CD8-positive, alpha-beta memory T cell (primary cell): Measurements from ENCODE around the gene QSOX2. TPM values are rescaled to one million over a fixed set of nuclear protein-coding genes. Genes with fewer than 3 reads are reported as not detected.

Source experiments
- CTCF ChIA-PET: fragments of 350-600 bp; sonication (Branson Sonifier 250); formaldehyde crosslinking; loops from one replicate; lab custom pipeline; 2021; ENCODE audit warnings: antibody characterized with exemption; lab: Charles Lee
- POLR2A ChIA-PET: fragments of 350-600 bp; sonication (Branson Sonifier 250); formaldehyde crosslinking; loops from one replicate; lab custom pipeline; 2021; ENCODE audit warnings: antibody characterized with exemption; lab: Charles Lee
- DNase-seq, 5 donors: peaks; one replicate each; pipeline versions ENCODE4 v3.0.0 to v3.0.0-alpha.2; 2020 to 2022; ENCODE audit warnings: mixed read lengths in 1 of 5
- H3K27ac ChIP-seq: one replicate; pipeline ENCODE4 v1.7.0; 2013; ENCODE audit warnings: low read depth, mild to moderate bottlenecking, low read length, moderate library complexity
- H3K27me3 ChIP-seq: 2 replicates; pipeline ENCODE4 v1.7.0; 2013; ENCODE audit warnings: low read length, mild to moderate bottlenecking; ENCODE audit not compliant: insufficient read depth, poor library complexity, severe bottlenecking
- H3K36me3 ChIP-seq: 2 replicates; pipeline ENCODE4 v1.7.0; 2013; ENCODE audit warnings: mild to moderate bottlenecking, low read length, moderate library complexity; ENCODE audit not compliant: insufficient read depth
- H3K4me1 ChIP-seq: 2 replicates; pipeline ENCODE4 v1.7.0; 2013; ENCODE audit warnings: mild to moderate bottlenecking, low read length, moderate library complexity; ENCODE audit not compliant: insufficient read depth
- H3K4me3 ChIP-seq: 2 replicates; pipeline ENCODE4 v1.7.0; 2013; ENCODE audit warnings: mild to moderate bottlenecking, low read length
- H3K9me3 ChIP-seq: 2 replicates; pipeline ENCODE4 v1.7.0; 2013; ENCODE audit warnings: mild to moderate bottlenecking, low read length
- H3K27ac Mint-ChIP-seq, 8 donors: one replicate each; pipeline ENCODE4 v1.8.0; 2020 to 2021; ENCODE audit warnings: mixed read lengths in 8 of 8, mild to moderate bottlenecking in 6 of 8, inconsistent platforms in 3 of 8, moderate library complexity in 3 of 8
- H3K27me3 Mint-ChIP-seq, 2 donors: one replicate each; pipeline ENCODE4 v1.8.0; 2020 to 2021; ENCODE audit warnings: mixed read lengths in 2 of 2, mild to moderate bottlenecking in 1 of 2, moderate library complexity in 1 of 2
- H3K36me3 Mint-ChIP-seq, 3 donors: one replicate each; pipeline ENCODE4 v1.8.0; 2020 to 2021; ENCODE audit warnings: mixed read lengths in 3 of 3, inconsistent platforms in 1 of 3, mild to moderate bottlenecking in 1 of 3
- H3K4me1 Mint-ChIP-seq, 3 donors: one replicate each; pipeline ENCODE4 v1.8.0; 2020 to 2021; ENCODE audit warnings: mixed read lengths in 3 of 3, inconsistent platforms in 1 of 3, mild to moderate bottlenecking in 1 of 3
- H3K4me3 Mint-ChIP-seq, 7 donors: one replicate each; pipeline ENCODE4 v1.8.0; 2020 to 2021; ENCODE audit warnings: mixed read lengths in 7 of 7, mild to moderate bottlenecking in 6 of 7, moderate library complexity in 4 of 7, inconsistent platforms in 2 of 7
- H3K9me3 Mint-ChIP-seq, 5 donors: one replicate each; pipeline ENCODE4 v1.8.0; 2020 to 2022; ENCODE audit warnings: mixed read lengths in 5 of 5, mild to moderate bottlenecking in 3 of 5, moderate library complexity in 2 of 5, inconsistent platforms in 1 of 5
- polyA plus RNA-seq: library from polyadenylated mRNA; unstranded; fragments of 300-500 nt; fragmentation: Illumina TruSeq; gene quantifications from one replicate; pipeline ENCODE4 v1.2.3, GENCODE V29; 2021
- total RNA-seq, 2 experiments: library from RNA; stranded (reverse); gene quantifications; one replicate each; pipeline ENCODE4 v1.2.3, GENCODE V29; 2021

QSOX2 gene
- total and polyA plus RNA-seq, 3 experiments from 2014 or later, result 0.66 to 15.3 (median 14.6) TPM

DNA sequence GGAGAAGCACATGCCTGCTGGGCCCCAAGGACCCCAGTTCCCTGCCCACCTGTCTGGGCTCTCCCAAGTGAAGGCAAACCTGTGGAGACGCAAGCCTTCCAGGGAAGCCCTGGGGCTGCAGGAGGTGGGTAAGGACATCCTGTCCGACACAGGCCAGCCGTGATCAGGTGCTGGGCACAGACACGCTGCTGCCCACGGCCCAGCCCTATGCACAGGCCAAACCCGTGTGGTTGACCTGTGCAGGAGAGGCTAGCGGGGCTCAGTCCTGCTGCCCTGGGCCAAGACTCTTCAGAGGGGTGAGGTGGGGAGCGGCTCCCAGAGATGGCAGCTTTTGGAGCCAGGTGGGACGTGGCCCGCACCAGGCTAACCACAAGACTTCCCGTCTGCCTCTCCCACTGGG, 55.0 kb downstream of the QSOX2 start:
- no peak for DNase-seq
- Histone ChIP-seq H3K27me3 (peaks cover 11% of the 10 kb centered on the region), H3K36me3 (no peaks in the 10 kb centered on the region), H3K9me3 (no peaks in the 10 kb centered on the region), H3K4me1 (no peaks in the 10 kb centered on the region), H3K27ac (no peak overlapping the region), H3K4me3 (no peak overlapping the region)
- ChIA-PET POLR2A (no interaction called here), CTCF (no interaction called here)
- Mint-ChIP-seq H3K4me1 (no peaks in the 10 kb centered on the region), H3K27me3 (peaks cover 13 to 42% of the 10 kb centered on the region in 2 donors), H3K36me3 (no peaks in the 10 kb centered on the region), H3K9me3 (peaks cover 0 to 2% (median 0%) of the 10 kb centered on the region in 5 donors), H3K27ac (no peak overlapping the region), H3K4me3 (no peak overlapping the region)

DNA sequence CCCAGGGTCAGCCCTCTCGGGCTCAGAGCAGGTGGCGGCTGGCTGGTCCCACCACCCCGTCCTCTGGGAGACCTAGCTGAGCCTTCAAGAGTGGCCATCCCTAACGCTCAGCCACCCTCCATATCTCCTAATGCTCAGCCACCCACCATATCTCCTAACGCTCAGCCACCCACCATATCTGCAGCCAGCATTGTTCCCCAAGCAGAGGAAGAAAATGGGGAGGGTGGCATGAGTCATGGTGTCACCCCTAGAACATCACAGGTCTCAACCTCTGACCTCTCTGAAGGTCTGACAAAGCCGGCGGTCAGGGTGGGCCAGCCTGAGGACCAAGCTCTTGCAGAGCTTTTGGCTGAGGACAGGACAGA, 55.4 kb downstream of the QSOX2 start:
- no peak overlapping the region for H3K4me3 Mint-ChIP-seq
- Histone ChIP-seq H3K9me3 (no peaks in the 10 kb centered on the region), H3K36me3 (no peaks in the 10 kb centered on the region), H3K27me3 (peaks cover 11% of the 10 kb centered on the region), H3K27ac (no peak overlapping the region), H3K4me1 (no peaks in the 10 kb centered on the region), H3K4me3 (no peak overlapping the region)
- H3K4me1 Mint-ChIP-seq, result no peaks in the 10 kb centered on the region
- POLR2A ChIA-PET, result no interaction called here
- CTCF ChIA-PET, result no interaction called here
- DNase-seq, result no peak
- H3K27me3 Mint-ChIP-seq, result peaks cover 15 to 44% of the 10 kb centered on the region in 2 donors
- no peak overlapping the region for H3K27ac Mint-ChIP-seq
- no peaks in the 10 kb centered on the region for H3K36me3 Mint-ChIP-seq
- H3K9me3 Mint-ChIP-seq, result peaks cover 0 to 2% (median 0%) of the 10 kb centered on the region in 5 donors

DNA sequence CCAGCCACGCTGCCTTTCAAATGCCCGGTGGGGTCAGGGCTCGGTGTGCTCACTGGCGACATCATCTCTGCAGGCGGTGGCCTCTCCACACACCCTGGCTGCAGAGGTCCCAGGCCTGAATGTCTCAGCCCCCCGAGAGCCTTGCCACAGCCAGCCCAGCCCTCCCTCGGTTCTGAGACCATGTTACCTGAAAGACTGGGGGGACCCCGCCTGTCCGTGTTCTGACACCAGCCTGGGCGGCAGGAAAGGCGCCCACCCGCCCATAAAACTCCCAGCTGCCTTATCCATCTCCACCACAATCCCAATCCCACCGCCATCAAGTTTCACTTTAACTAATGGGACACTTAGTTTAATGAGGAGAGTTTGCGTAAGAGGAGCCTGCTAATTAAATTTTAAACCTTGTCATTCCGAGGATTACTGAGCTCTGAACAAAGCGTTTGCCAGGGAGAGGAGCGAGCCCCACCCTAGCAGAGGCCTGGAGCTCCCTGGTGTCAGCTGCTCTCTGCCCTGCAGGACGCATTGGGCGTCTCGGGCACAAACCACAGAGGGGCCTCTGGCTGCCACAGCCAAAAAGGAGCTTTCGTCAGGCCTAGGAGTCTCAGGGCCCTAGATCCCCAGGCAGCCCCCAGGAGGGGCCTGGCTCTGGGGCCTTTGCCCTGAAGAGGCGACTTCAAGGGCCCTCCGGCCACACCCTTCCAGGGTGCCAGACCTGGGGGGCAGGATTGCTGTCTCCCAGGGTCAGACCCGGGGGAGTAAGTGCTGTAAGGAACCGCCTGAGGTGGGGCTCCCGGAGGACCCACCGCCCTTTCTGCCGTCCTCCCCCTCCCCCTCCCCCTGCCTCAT, 56.0 kb downstream of the QSOX2 start:
- ChIA-PET POLR2A (no interaction called here), CTCF (no interaction called here)
- Histone ChIP-seq H3K9me3 (no peaks in the 10 kb centered on the region), H3K4me1 (no peaks in the 10 kb centered on the region), H3K27me3 (peaks cover 11% of the 10 kb centered on the region), H3K27ac (no peak overlapping the region), H3K4me3 (no peak overlapping the region), H3K36me3 (no peaks in the 10 kb centered on the region)
- no peaks in the 10 kb centered on the region for H3K4me1 Mint-ChIP-seq
- H3K36me3 Mint-ChIP-seq, result no peaks in the 10 kb centered on the region
- H3K27ac Mint-ChIP-seq, result no peak overlapping the region
- no peak overlapping the region for H3K4me3 Mint-ChIP-seq
- peaks cover 18 to 50% of the 10 kb centered on the region in 2 donors for H3K27me3 Mint-ChIP-seq
- no peak for DNase-seq
- peaks cover 0 to 2% (median 0%) of the 10 kb centered on the region in 5 donors for H3K9me3 Mint-ChIP-seq

DNA sequence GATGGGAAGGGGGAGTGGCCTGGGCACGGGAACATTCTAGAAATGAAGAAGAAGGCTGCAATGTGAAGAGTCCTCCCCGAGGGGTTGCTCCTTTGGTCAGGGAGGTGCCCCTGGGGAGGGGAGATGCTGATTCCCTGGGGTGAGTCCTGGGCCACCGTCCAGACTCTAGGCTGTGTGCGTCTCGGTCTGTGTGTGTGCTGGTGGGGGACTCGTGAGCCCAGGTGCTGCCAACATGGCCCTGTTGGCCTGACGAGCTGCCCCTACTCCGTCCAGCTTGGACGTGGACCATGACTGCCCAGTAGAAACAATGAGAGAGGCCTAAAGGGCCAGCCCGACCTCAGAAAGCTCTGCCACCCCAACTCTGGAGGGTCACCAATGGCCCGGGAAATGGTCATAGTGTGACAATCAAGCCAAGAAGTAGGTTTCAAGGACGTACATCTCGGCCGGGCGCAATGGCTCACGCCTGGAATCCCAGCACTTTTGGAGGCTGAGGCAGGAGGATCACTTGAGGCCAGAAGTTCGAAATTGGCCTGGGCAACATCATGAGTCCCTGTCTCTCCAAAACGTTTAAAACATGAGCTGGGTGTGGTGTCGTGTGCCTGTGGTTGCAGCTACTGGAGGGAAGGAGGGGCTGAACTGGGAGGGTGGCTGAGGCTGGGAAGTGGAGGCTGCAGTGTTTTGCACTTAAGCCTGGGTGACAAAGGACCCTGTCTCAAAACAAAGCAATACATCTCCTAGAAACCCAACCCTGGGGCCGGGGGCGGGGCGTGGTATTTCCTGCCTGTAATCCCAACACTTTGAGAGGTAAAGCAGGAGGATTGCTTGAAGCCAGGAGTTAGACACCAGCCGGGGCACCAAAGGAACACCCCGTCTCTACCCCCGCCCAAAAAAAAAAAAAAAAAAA, 57.7 kb downstream of the QSOX2 start:
- peaks cover 11% of the 10 kb centered on the region for H3K27me3 ChIP-seq
- H3K27ac ChIP-seq, result no peak overlapping the region
- CTCF ChIA-PET, result interaction anchor here (0.5 kb wide), 1 partner anchor 720 kb away, joined by 3 read pairs; no protein-coding TSS in a partner anchor
- no peak overlapping the region for H3K4me3 Mint-ChIP-seq
- H3K4me3 ChIP-seq, result no peak overlapping the region
- H3K27me3 Mint-ChIP-seq, result peaks cover 18 to 52% of the 10 kb centered on the region in 2 donors
- DNase-seq, result no peak
- no peaks in the 10 kb centered on the region for H3K36me3 ChIP-seq
- no peaks in the 10 kb centered on the region for H3K4me1 Mint-ChIP-seq
- POLR2A ChIA-PET, result no interaction called here
- no peak overlapping the region for H3K27ac Mint-ChIP-seq
- no peaks in the 10 kb centered on the region for H3K4me1 ChIP-seq
- no peaks in the 10 kb centered on the region for H3K36me3 Mint-ChIP-seq
- H3K9me3 ChIP-seq, result no peaks in the 10 kb centered on the region
- peaks cover 0 to 2% (median 0%) of the 10 kb centered on the region in 5 donors for H3K9me3 Mint-ChIP-seq

DNA sequence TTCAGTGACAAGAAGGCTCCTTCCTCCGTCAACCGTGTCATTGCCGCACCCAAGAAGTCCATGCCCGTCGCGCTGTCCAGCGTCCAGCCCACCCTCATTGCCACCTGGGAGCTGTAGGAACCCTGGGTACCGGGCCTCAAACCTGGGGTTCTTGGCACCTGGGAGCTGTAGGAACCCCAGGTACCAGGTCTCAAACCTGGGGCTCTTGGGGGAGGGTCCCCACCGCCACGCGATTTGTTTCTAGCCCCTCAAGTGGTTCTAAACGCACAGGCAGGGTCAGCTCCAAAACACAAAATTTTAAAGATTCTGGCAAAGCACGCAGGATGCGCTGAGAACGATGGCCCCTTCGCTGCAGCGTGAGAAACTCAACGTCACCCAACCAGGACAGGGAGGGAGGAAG, 58.4 kb downstream of the QSOX2 start:
- Mint-ChIP-seq H3K27ac (no peak overlapping the region), H3K27me3 (peaks cover 18 to 55% of the 10 kb centered on the region in 2 donors), H3K9me3 (peaks cover 0 to 2% (median 0%) of the 10 kb centered on the region in 5 donors), H3K4me3 (no peak overlapping the region), H3K4me1 (no peaks in the 10 kb centered on the region), H3K36me3 (no peaks in the 10 kb centered on the region)
- Histone ChIP-seq H3K27ac (no peak overlapping the region), H3K4me3 (no peak overlapping the region), H3K9me3 (no peaks in the 10 kb centered on the region), H3K4me1 (no peaks in the 10 kb centered on the region), H3K27me3 (peaks cover 10% of the 10 kb centered on the region), H3K36me3 (no peaks in the 10 kb centered on the region)
- ChIA-PET CTCF (no interaction called here), POLR2A (no interaction called here)
- DNase-seq, result no peak

DNA sequence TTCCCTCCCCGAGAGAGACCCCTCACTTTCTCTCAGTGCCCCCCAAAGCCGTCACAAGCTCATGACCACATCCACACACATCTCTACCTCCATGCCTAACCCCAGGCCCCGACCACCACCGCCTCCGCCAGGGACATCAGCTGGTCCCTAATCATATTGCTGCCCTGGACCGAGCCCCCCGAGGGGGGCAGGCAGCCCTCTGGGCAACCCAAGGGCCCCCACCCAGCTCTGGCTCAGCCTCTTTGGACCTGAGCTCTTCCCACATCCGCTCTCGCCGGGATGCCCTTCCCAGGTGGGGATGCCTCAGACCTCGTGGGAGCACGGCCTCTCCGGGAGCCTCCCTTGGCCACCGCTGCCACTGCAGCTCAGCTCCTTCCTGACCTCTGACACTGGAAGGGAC, 59.2 kb downstream of the QSOX2 start:
- Histone ChIP-seq H3K4me1 (no peaks in the 10 kb centered on the region), H3K27ac (no peak overlapping the region), H3K4me3 (no peak overlapping the region), H3K9me3 (no peaks in the 10 kb centered on the region), H3K27me3 (peaks cover 6% of the 10 kb centered on the region), H3K36me3 (no peaks in the 10 kb centered on the region)
- no peak overlapping the region for H3K4me3 Mint-ChIP-seq
- peaks cover 0 to 2% (median 0%) of the 10 kb centered on the region in 5 donors for H3K9me3 Mint-ChIP-seq
- POLR2A ChIA-PET, result no interaction called here
- peaks cover 18 to 53% of the 10 kb centered on the region in 2 donors for H3K27me3 Mint-ChIP-seq
- H3K4me1 Mint-ChIP-seq, result no peaks in the 10 kb centered on the region
- no peak overlapping the region for H3K27ac Mint-ChIP-seq
- no peaks in the 10 kb centered on the region for H3K36me3 Mint-ChIP-seq
- CTCF ChIA-PET, result no interaction called here
- no peak for DNase-seq

DNA sequence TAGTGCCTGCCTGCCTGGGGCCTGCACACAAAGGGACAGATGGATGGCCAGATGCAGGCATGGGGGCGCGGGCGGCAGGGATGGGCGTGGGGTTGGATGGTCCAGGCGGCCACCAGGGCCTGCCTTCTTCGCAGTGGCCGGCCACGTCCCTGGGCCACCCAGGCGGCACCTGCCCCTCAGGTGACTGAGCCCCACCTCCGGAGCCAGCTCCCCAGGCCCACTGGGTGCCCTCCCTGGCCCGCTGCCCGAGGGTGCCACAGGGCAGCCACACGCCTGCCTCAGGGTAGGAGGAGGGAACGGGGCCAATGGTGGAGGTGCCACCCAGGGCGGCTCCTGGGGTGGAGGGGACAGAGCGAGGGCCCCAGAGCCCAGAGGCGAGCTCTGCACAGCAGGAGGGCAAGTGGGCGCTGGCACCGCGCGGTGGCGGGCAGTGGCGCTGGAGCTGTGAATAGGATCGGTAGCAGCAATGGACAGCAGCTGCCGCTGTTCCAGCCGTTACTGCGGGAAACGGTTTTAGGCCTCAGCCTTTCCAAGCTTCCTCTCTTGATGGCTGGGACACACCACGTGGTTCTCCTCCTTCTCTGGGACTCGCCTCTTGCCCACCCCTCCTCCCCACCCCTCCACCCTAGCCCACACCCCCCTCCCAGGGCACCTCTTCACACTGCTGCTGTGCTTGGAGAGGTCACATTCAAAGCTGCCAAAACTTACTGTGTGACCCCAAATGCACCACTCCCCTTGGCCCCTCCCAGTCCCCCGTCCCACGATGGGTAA, 59.8 kb downstream of the QSOX2 start:
- no peak for DNase-seq
- no peaks in the 10 kb centered on the region for H3K4me1 ChIP-seq
- no peaks in the 10 kb centered on the region for H3K4me1 Mint-ChIP-seq
- peaks cover 18 to 51% of the 10 kb centered on the region in 2 donors for H3K27me3 Mint-ChIP-seq
- H3K27ac Mint-ChIP-seq, result no peak overlapping the region
- H3K4me3 ChIP-seq, result no peak overlapping the region
- H3K4me3 Mint-ChIP-seq, result no peak overlapping the region
- no peaks in the 10 kb centered on the region for H3K36me3 ChIP-seq
- ChIA-PET POLR2A (no interaction called here), CTCF (no interaction called here)
- H3K27me3 ChIP-seq, result peaks cover 6% of the 10 kb centered on the region
- H3K27ac ChIP-seq, result no peak overlapping the region
- no peaks in the 10 kb centered on the region for H3K36me3 Mint-ChIP-seq
- peaks cover 0 to 2% (median 0%) of the 10 kb centered on the region in 5 donors for H3K9me3 Mint-ChIP-seq
- H3K9me3 ChIP-seq, result no peaks in the 10 kb centered on the region
